ENCODE measurements around the gene C11orf52. TPM values are rescaled to one million over a fixed set of nuclear protein-coding genes. Genes with fewer than 3 reads are reported as not detected.

C11orf52 gene
- total RNA-seq, 1 donor from 2014 or later = 1.2 TPM

DNA sequence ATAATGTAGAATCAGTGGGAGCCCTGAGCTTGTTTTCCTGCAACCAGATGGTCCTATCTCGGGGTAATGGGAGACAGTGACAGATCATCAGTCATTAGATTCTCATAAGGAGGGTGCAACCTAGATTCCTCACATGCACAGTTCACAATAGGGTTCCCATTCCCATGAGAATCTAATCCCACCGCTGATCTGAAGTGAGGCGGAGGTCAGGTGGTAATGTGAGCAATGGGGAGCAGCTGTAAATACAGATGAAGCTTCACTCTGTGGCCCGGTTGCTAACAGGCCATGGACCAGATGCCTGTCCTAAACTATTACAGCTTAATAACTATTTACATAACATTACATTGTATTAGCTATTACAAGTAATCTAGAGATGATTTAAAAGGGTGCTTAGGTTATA, 35.4 kb downstream of the C11orf52 start:
- H3K4me1 ChIP-seq = peaks cover 23% of the 10 kb centered on the region
- no peak overlapping the region for H3K4me3 ChIP-seq
- no peak for DNase-seq
- TF ChIP-seq, protein P1, sequence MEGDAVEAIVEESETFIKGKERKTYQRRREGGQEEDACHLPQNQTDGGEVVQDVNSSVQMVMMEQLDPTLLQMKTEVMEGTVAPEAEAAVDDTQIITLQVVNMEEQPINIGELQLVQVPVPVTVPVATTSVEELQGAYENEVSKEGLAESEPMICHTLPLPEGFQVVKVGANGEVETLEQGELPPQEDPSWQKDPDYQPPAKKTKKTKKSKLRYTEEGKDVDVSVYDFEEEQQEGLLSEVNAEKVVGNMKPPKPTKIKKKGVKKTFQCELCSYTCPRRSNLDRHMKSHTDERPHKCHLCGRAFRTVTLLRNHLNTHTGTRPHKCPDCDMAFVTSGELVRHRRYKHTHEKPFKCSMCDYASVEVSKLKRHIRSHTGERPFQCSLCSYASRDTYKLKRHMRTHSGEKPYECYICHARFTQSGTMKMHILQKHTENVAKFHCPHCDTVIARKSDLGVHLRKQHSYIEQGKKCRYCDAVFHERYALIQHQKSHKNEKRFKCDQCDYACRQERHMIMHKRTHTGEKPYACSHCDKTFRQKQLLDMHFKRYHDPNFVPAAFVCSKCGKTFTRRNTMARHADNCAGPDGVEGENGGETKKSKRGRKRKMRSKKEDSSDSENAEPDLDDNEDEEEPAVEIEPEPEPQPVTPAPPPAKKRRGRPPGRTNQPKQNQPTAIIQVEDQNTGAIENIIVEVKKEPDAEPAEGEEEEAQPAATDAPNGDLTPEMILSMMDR (IDR thresholded peaks at IDR 0.05; ENCODE audit: borderline replicate concordance) = no peak
- intact Hi-C loops (cut with micrococcal nuclease) = no loop called here
- no peaks in the 10 kb centered on the region for H3K9me3 ChIP-seq (replicated peaks)
- no peaks in the 10 kb centered on the region for H3K27me3 ChIP-seq (ENCODE audit: low read depth)
- H3K36me3 ChIP-seq = no peaks in the 10 kb centered on the region
- H3K27ac ChIP-seq (replicated peaks) = no peak overlapping the region

GRCh38 chr11:111957663-111958444, 39.1 kb downstream of the C11orf52 start:
- Histone ChIP-seq H3K27me3 (ENCODE audit: low read depth) (no peaks in the 10 kb centered on the region), H3K36me3 (no peaks in the 10 kb centered on the region), H3K4me1 (peaks cover 13% of the 10 kb centered on the region), H3K9me3 (replicated peaks) (no peaks in the 10 kb centered on the region), H3K27ac (replicated peaks) (peak overlapping the region; percentile 25), H3K4me3 (no peak overlapping the region)
- DNase-seq = no peak
- intact Hi-C loops (cut with micrococcal nuclease) = no loop called here
- TF ChIP-seq, protein P1 (IDR thresholded peaks at IDR 0.05; ENCODE audit: borderline replicate concordance) = no peak

DNA sequence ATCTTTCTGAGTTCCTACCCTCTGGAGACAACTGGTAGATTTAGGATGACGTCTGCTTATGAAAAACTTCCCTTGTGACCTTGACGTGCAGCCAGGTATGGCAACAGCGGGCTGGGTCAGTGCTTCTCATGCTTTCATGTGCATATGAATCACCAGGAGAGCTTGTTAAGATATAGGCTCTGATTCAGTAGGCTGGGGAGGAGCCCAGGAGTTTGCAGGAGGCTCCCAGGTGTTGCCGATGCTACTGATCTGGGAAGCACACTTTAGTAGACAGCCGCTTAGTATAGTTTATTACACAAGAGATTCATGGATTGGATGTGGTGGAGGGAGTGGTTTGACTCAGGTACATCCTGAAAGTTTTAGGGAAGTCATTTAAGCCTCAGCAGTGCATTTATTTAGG, 42.2 kb downstream of the C11orf52 start:
- H3K4me3 ChIP-seq = no peak overlapping the region
- H3K27me3 ChIP-seq (ENCODE audit: low read depth) = no peaks in the 10 kb centered on the region
- TF ChIP-seq, protein P1 (IDR thresholded peaks at IDR 0.05; ENCODE audit: borderline replicate concordance) = no peak
- H3K4me1 ChIP-seq = peaks cover 13% of the 10 kb centered on the region
- H3K9me3 ChIP-seq (replicated peaks) = no peaks in the 10 kb centered on the region
- intact Hi-C loops (cut with micrococcal nuclease) = no loop called here
- no peak overlapping the region for H3K27ac ChIP-seq (replicated peaks)
- no peaks in the 10 kb centered on the region for H3K36me3 ChIP-seq
- no peak for DNase-seq

DNA sequence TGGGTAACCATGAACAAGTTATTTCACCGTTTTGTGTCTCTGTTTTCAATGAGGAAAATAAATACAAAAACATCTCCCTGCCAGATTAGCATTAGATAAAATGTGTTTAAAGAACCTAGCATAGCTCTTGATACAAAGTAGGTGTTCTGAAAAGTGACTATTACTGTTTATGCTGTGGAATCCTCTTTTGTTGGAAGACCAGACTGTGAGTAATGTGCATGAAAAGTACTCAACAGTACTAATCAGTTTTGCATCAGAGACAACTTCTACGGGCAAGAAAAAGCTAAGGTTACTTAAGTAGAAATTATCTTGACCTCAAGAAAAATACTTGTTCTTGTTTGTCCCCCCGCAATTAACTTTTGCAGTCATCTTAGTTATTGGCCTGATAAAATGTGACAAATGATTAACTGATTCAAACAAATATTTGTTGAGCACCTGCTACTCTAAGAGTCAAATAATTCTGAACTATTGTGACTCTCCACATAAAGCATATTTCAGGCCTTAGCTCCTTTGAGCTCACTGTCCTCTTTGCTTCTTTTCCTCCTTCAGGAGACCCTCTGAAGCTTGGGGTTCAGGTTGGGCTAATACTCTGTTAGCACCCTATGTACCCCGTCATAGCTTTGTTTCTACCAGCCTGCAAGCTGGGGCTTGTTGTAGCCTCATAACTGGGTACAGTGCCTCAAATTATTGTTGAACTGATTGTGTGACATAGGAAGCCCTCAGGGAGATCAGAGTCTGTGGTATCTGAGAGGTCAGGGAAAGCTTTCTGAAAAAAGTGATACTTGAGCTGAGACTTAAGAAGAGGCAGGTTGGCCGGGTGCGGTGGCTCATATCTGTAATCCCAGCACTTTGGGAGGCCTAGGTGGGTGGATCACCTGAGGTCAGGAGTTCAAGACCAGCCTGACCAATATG, 42.9 kb downstream of the C11orf52 start:
- no peaks in the 10 kb centered on the region for H3K27me3 ChIP-seq (ENCODE audit: low read depth)
- H3K4me3 ChIP-seq = no peak overlapping the region
- TF ChIP-seq, protein P1 (IDR thresholded peaks at IDR 0.05; ENCODE audit: borderline replicate concordance) = no peak
- no peaks in the 10 kb centered on the region for H3K36me3 ChIP-seq
- peaks cover 13% of the 10 kb centered on the region for H3K4me1 ChIP-seq
- H3K9me3 ChIP-seq (replicated peaks) = no peaks in the 10 kb centered on the region
- DNase-seq = no peak
- H3K27ac ChIP-seq (replicated peaks) = no peak overlapping the region
- intact Hi-C loops (cut with micrococcal nuclease) = no loop called here

DNA sequence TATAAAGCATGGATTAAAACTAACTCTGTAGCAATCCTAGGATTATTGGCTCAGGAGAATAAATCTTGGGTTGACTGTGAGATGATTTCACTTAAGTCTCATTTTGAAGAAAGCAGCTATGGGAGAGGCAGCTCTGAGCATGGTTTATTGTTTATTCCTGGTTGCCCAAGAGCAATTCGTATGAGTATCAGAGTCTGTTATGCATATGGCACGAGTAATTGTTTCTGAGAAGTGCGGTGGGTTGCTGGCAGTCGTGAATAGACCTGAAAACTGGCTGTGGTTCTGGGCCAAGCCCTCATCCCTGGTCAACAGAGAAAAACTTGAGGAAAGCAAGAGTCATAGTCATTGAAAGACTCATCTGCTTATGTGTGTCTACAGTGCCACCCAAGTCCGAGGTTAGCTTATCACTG, 45.2 kb downstream of the C11orf52 start:
- Histone ChIP-seq H3K4me1 (peaks cover 15% of the 10 kb centered on the region), H3K9me3 (replicated peaks) (no peaks in the 10 kb centered on the region), H3K27me3 (ENCODE audit: low read depth) (no peaks in the 10 kb centered on the region), H3K27ac (replicated peaks) (no peak overlapping the region), H3K36me3 (no peaks in the 10 kb centered on the region), H3K4me3 (no peak overlapping the region)
- DNase-seq = no peak
- TF ChIP-seq, protein P1 (IDR thresholded peaks at IDR 0.05; ENCODE audit: borderline replicate concordance) = no peak
- intact Hi-C loops (cut with micrococcal nuclease) = no loop called here

All from left ventricle myocardium inferior (tissue), 1 donor.